ENCODE measurements around the gene SFMBT1.

Gene SFMBT1

DNA sequence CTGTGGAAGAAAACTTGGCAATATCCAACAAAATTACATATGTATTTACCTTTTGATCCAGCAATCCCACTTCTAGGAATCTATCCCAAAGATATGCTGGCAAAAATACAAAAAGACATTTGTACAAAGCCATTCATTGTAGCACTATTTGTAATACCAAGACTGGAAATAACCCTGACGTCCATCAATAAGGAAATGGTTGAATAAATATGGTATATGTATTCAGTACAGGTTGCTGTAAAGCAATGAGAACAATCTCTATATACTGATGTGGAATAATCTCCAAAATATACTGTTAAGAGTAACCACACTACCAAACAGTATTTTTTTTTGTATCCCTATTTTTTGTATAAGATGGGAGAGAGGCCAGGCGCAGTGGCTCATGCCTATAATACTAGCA, 83.7 kb downstream of the SFMBT1 start:
- peak; percentile 58 for DNase-seq (ENCODE audit: low read depth)
- TF ChIP-seq, protein P1, sequence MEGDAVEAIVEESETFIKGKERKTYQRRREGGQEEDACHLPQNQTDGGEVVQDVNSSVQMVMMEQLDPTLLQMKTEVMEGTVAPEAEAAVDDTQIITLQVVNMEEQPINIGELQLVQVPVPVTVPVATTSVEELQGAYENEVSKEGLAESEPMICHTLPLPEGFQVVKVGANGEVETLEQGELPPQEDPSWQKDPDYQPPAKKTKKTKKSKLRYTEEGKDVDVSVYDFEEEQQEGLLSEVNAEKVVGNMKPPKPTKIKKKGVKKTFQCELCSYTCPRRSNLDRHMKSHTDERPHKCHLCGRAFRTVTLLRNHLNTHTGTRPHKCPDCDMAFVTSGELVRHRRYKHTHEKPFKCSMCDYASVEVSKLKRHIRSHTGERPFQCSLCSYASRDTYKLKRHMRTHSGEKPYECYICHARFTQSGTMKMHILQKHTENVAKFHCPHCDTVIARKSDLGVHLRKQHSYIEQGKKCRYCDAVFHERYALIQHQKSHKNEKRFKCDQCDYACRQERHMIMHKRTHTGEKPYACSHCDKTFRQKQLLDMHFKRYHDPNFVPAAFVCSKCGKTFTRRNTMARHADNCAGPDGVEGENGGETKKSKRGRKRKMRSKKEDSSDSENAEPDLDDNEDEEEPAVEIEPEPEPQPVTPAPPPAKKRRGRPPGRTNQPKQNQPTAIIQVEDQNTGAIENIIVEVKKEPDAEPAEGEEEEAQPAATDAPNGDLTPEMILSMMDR (IDR thresholded peaks at IDR 0.05; ENCODE audit: control insufficient read depth, extremely low read depth, insufficient read depth), result no peak
- H3K4me3 ChIP-seq (ENCODE audit: low read depth, low read length), result no peak overlapping the region

DNA sequence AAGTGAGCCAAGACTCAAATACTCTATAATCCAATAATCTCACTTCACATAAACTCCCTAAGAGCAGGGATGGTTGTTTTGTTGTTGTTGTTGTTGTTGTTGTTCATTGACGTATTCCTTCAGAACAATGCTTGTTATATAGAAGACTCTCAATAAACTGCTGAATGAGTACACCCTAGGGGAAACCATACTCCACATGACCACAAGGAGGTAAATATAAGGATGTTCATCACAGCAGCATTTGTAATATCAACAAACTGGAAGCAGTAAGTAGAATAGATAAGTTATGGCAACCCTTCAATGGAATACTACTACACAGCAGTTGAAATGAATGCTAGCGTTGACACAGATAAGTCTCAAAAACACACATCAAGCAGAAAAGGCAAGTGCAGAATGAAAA, 86.1 kb downstream of the SFMBT1 start:
- no peak overlapping the region for H3K4me3 ChIP-seq (ENCODE audit: low read depth, low read length)
- TF ChIP-seq, protein P1 (IDR thresholded peaks at IDR 0.05; ENCODE audit: control insufficient read depth, extremely low read depth, insufficient read depth), result no peak
- DNase-seq (ENCODE audit: low read depth), result no peak

- DNase-seq (ENCODE audit: low read depth), result no peak
- TF ChIP-seq, protein P1 (IDR thresholded peaks at IDR 0.05; ENCODE audit: control insufficient read depth, extremely low read depth, insufficient read depth), result no peak
Measured at GRCh38 chr3:52939600-52939999, 106.3 kb downstream of the SFMBT1 start.

GRCh38 chr3:52934630-52935530, 111.0 kb downstream of the SFMBT1 start:
- TF ChIP-seq, protein P1 (IDR thresholded peaks at IDR 0.05; ENCODE audit: control insufficient read depth, extremely low read depth, insufficient read depth), result peak; percentile 79
- no peak overlapping the region for H3K4me3 ChIP-seq (ENCODE audit: low read depth, low read length)
- peak; percentile 73 for DNase-seq (ENCODE audit: low read depth)

More at GRCh38 chr3:52939600-52939999, 106.3 kb downstream of the SFMBT1 start:
- no peak overlapping the region for H3K4me3 ChIP-seq (ENCODE audit: low read depth, low read length)

- TF ChIP-seq, protein P1 (IDR thresholded peaks at IDR 0.05; ENCODE audit: control insufficient read depth, extremely low read depth, insufficient read depth), result no peak
- no peak overlapping the region for H3K4me3 ChIP-seq (ENCODE audit: low read depth, low read length)
- DNase-seq (ENCODE audit: low read depth), result no peak
Measured at GRCh38 chr3:52931889-52932288, 114.0 kb downstream of the SFMBT1 start.

GRCh38 chr3:52931328-52931727, 114.5 kb downstream of the SFMBT1 start:
- H3K4me3 ChIP-seq (ENCODE audit: low read depth, low read length), result no peak overlapping the region
- TF ChIP-seq, protein P1 (IDR thresholded peaks at IDR 0.05; ENCODE audit: control insufficient read depth, extremely low read depth, insufficient read depth), result no peak
- DNase-seq (ENCODE audit: low read depth), result no peak

All from LNCaP clone FGC (cell line).